HEK293 (cell line): ENCODE measurements around the gene ACAD9.

Experiments used
- SP2 ChIP-seq: fragments of 450-650 bp; formaldehyde crosslinking; IDR thresholded peaks from 2 replicates; pipeline ENCODE4 v1.5.1; 2016; ENCODE audit warnings: missing biosample characterization, missing genetic modification characterization
- ZBTB20 ChIP-seq: fragments of 450-650 bp; formaldehyde crosslinking; IDR thresholded peaks from 2 replicates; pipeline ENCODE4 v1.5.1; 2016; ENCODE audit warnings: missing biosample characterization, missing genetic modification characterization
- ZNF121 ChIP-seq: fragments of 450-650 bp; formaldehyde crosslinking; IDR thresholded peaks from 2 replicates; pipeline ENCODE4 v1.5.1; 2016; ENCODE audit warnings: missing biosample characterization, missing genetic modification characterization
- ZNF132 ChIP-seq: fragments of 450-650 bp; formaldehyde crosslinking; IDR thresholded peaks from 2 replicates; pipeline ENCODE4 v1.5.1; 2017; ENCODE audit warnings: missing biosample characterization, missing genetic modification characterization, borderline replicate concordance
- ZNF140 ChIP-seq: fragments of 450-650 bp; formaldehyde crosslinking; IDR thresholded peaks from 2 replicates; pipeline ENCODE4 v1.5.1; 2016; ENCODE audit warnings: missing biosample characterization, missing genetic modification characterization
- ZNF24 ChIP-seq: fragments of 450-650 bp; formaldehyde crosslinking; IDR thresholded peaks from 2 replicates; pipeline ENCODE4 v1.5.1; 2016; ENCODE audit warnings: missing biosample characterization, missing genetic modification characterization
- ZNF274 ChIP-seq, 2 experiments: fragments of 200-500 bp in 1 of 2; fragments of 450-650 bp in 1 of 2; sonication (Bioruptor generic) in 1 of 2; formaldehyde crosslinking in 1 of 2; IDR thresholded peaks; 2 replicates each; pipeline versions ENCODE4 v1.5.1 to v1.6.1; 2014 to 2016; ENCODE audit warnings: borderline replicate concordance in 1 of 2, inconsistent platforms in 1 of 2, low read length in 1 of 2, missing biosample characterization in 1 of 2, missing genetic modification characterization in 1 of 2
- ZNF501 ChIP-seq: fragments of 450-650 bp; formaldehyde crosslinking; IDR thresholded peaks from 2 replicates; pipeline ENCODE4 v1.5.1; 2016; ENCODE audit warnings: missing biosample characterization, missing genetic modification characterization
- ZNF610 ChIP-seq: fragments of 450-650 bp; formaldehyde crosslinking; IDR thresholded peaks from 2 replicates; pipeline ENCODE4 v1.5.1; 2016; ENCODE audit warnings: missing biosample characterization, missing genetic modification characterization, borderline replicate concordance
- ZNF776 ChIP-seq: fragments of 450-650 bp; formaldehyde crosslinking; IDR thresholded peaks from 2 replicates; pipeline ENCODE4 v1.5.0; 2017; ENCODE audit warnings: missing biosample characterization, missing genetic modification characterization, borderline replicate concordance
- ZNF792 ChIP-seq: fragments of 450-650 bp; formaldehyde crosslinking; IDR thresholded peaks from 2 replicates; pipeline ENCODE4 v1.5.1; 2016; ENCODE audit warnings: missing biosample characterization, missing genetic modification characterization
- TF ChIP-seq, protein P1 (sequence below): fragments of 450-650 bp; formaldehyde crosslinking; IDR thresholded peaks from 2 replicates; pipeline ENCODE4 v1.5.1; 2016; ENCODE audit warnings: missing biosample characterization, missing genetic modification characterization
- TF ChIP-seq, protein P2 (sequence below): fragments of 450-650 bp; formaldehyde crosslinking; IDR thresholded peaks from 2 replicates; pipeline ENCODE4 v1.5.1; 2017; ENCODE audit warnings: missing biosample characterization, missing genetic modification characterization

DNA sequence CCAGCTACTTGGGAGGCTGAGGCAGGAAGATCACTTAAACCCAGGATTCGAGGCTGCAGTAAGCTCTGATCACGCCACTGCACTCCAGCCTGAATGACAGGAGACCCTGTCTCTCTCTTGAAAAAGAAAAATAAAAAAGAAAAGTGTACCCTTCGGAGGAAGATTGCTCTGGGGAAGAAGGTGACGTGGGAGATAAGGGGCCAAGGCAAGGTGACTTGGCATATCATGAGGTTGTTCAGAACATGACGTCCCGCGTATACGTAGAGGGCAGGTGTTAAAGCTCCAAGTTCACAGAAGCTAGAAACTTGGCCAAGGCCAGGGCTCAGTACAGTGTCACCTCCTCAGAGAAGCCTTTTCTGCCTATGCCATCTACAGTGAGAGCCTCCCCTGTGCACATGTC lies 6.7 kb upstream of the ACAD9 start:
- TF ChIP-seq ZNF792 (tag by site-specific recombination) (no peak), ZNF776 (tag by site-specific recombination) (no peak), ZNF132 (tag by site-specific recombination) (no peak), SP2 (tag by site-specific recombination) (no peak), ZNF274 (IDR thresholded peaks at IDR 0.05; ENCODE audit: low read length) (no peak), ZNF274 (tag by site-specific recombination; IDR thresholded peaks at IDR 0.05; ENCODE audit: borderline replicate concordance) (no peak), ZNF501 (tag by site-specific recombination) (no peak), ZNF24 (tag by site-specific recombination) (no peak), ZNF610 (no peak), ZBTB20 (no peak), ZNF121 (tag by site-specific recombination) (no peak), ZNF140 (no peak)
- TF ChIP-seq, protein P1, sequence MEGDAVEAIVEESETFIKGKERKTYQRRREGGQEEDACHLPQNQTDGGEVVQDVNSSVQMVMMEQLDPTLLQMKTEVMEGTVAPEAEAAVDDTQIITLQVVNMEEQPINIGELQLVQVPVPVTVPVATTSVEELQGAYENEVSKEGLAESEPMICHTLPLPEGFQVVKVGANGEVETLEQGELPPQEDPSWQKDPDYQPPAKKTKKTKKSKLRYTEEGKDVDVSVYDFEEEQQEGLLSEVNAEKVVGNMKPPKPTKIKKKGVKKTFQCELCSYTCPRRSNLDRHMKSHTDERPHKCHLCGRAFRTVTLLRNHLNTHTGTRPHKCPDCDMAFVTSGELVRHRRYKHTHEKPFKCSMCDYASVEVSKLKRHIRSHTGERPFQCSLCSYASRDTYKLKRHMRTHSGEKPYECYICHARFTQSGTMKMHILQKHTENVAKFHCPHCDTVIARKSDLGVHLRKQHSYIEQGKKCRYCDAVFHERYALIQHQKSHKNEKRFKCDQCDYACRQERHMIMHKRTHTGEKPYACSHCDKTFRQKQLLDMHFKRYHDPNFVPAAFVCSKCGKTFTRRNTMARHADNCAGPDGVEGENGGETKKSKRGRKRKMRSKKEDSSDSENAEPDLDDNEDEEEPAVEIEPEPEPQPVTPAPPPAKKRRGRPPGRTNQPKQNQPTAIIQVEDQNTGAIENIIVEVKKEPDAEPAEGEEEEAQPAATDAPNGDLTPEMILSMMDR (tag by site-specific recombination), result no peak
- TF ChIP-seq, protein P2, sequence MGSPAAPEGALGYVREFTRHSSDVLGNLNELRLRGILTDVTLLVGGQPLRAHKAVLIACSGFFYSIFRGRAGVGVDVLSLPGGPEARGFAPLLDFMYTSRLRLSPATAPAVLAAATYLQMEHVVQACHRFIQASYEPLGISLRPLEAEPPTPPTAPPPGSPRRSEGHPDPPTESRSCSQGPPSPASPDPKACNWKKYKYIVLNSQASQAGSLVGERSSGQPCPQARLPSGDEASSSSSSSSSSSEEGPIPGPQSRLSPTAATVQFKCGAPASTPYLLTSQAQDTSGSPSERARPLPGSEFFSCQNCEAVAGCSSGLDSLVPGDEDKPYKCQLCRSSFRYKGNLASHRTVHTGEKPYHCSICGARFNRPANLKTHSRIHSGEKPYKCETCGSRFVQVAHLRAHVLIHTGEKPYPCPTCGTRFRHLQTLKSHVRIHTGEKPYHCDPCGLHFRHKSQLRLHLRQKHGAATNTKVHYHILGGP (tag by site-specific recombination), result no peak
